HCT116 (cell line): Measurements from ENCODE around the gene GATA3. TPM values are rescaled to one million over a fixed set of nuclear protein-coding genes. Genes with fewer than 3 reads are reported as not detected.

Experiments
- ATAC-seq: fragments of 200-7000 bp; cut with Tn5 transposase; 2 replicates; pipeline ENCODE4 v1.9.1; 2020; ENCODE audit warnings: mild to moderate bottlenecking, moderate library complexity
- BruUV-seq: library from RNA; stranded (reverse); fragments of 400-500 nt; replicated peaks from 2 replicates; lab custom pipeline; 2021; lab: Mats Ljungman, UMichigan
- CTCF ChIA-PET: fragments of 300-600 bp; sonication (Branson Sonifier 250); formaldehyde crosslinking; loops from one replicate; lab custom pipeline; 2021; ENCODE audit warnings: antibody characterized with exemption; lab: Charles Lee
- POLR2A ChIA-PET: fragments of 300-600, 350-600 bp; sonication (Branson Sonifier 250); formaldehyde crosslinking; loops from one replicate; lab custom pipeline; 2021; ENCODE audit warnings: antibody characterized with exemption; lab: Charles Lee
- RAD21 ChIA-PET, 2 experiments: fragments of 300-600 bp; sonication (Branson Sonifier 250); formaldehyde crosslinking; loops; one replicate each; lab custom pipeline; 2023; ENCODE audit warnings: low total read pairs in 2 of 2; ENCODE audit not compliant: uncharacterized antibody in 2 of 2, unreplicated experiment in 2 of 2, low non-redundant PET in 1 of 2; lab: Charles Lee
- DNase-seq: peaks from one replicate; pipeline ENCODE4 v3.0.0-alpha.2; 2010; ENCODE audit warnings: low read depth, low spot score
- H2AFZ ChIP-seq: fragments of 200-600 bp; shearing (Covaris generic), sonication (generic); 2 replicates; pipeline ENCODE4 v1.6.1; 2017; ENCODE audit warnings: low read depth, mixed run types, mixed read lengths, antibody characterized with exemption, low read length; ENCODE audit not compliant: poor library complexity, severe bottlenecking
- H3K27ac ChIP-seq: 2 replicates; pipeline ENCODE4 v1.5.1; 2012; ENCODE audit warnings: low read depth, low read length
- H3K27me3 ChIP-seq: fragments of 200-600 bp; sonication (generic); 2 replicates; pipeline ENCODE4 v1.6.1; 2016; ENCODE audit warnings: mixed run types, low read length, mixed read lengths; ENCODE audit not compliant: insufficient read depth
- H3K36me3 ChIP-seq, 2 experiments: fragments of 200-500 bp in 1 of 2; fragments of 200-600 bp in 1 of 2; sonication (Bioruptor generic) in 1 of 2; sonication (generic) in 1 of 2; 2 replicates each; pipeline versions ENCODE4 v1.5.1 to v1.6.1; 2014 to 2016; ENCODE audit warnings: low read length in 2 of 2, inconsistent platforms in 1 of 2, mixed read lengths in 1 of 2, mixed run types in 1 of 2; ENCODE audit not compliant: insufficient read depth in 2 of 2, control insufficient read depth in 1 of 2
- H3K4me1 ChIP-seq, 2 experiments: fragments of 200-600 bp in 1 of 2; sonication (generic) in 1 of 2; 2 replicates each; pipeline versions ENCODE4 v1.5.1 to v1.6.1; 2012 to 2017; ENCODE audit warnings: low read length in 2 of 2, inconsistent platforms in 1 of 2, mild to moderate bottlenecking in 1 of 2, mixed read lengths in 1 of 2, mixed run types in 1 of 2, moderate library complexity in 1 of 2; ENCODE audit not compliant: insufficient read depth in 2 of 2, control insufficient read depth in 1 of 2
- H3K4me2 ChIP-seq: fragments of 200-600 bp; sonication (generic); 2 replicates; pipeline ENCODE4 v1.6.1; 2017; ENCODE audit warnings: mixed run types, low read length, mixed read lengths
- H3K4me3 ChIP-seq, 2 experiments: fragments of 200-600 bp in 1 of 2; sonication (generic) in 1 of 2; replicated peaks in 1 of 2; 2 replicates each; pipeline ENCODE4 v1.5.1; 2011 to 2016; ENCODE audit warnings: low read length in 2 of 2, control low read depth in 1 of 2, low read depth in 1 of 2, mild to moderate bottlenecking in 1 of 2, mixed read lengths in 1 of 2, mixed run types in 1 of 2
- H3K79me2 ChIP-seq: fragments of 200-600 bp; sonication (generic); 2 replicates; pipeline ENCODE4 v1.6.1; 2017; ENCODE audit warnings: mild to moderate bottlenecking, mixed run types, low read length, moderate library complexity, mixed read lengths; ENCODE audit not compliant: insufficient read depth
- H3K9ac ChIP-seq: fragments of 200-600 bp; sonication (generic); 2 replicates; pipeline ENCODE4 v1.6.1; 2016; ENCODE audit warnings: low read length, mixed read lengths
- H3K9me2 ChIP-seq: fragments of 200-600 bp; sonication (generic), shearing (Covaris generic); 2 replicates; pipeline ENCODE4 v1.6.1; 2017; ENCODE audit warnings: mixed run types, mild to moderate bottlenecking, moderate library complexity; ENCODE audit not compliant: insufficient read depth
- H3K9me3 ChIP-seq, 2 experiments: fragments of 200-500 bp in 1 of 2; fragments of 200-600 bp in 1 of 2; sonication (Bioruptor generic) in 1 of 2; sonication (generic) in 1 of 2; 2 replicates each; pipeline ENCODE4 v1.6.1; 2014 to 2017; ENCODE audit warnings: low read length in 2 of 2, mixed read lengths in 2 of 2, inconsistent platforms in 1 of 2, low read depth in 1 of 2, mild to moderate bottlenecking in 1 of 2, mixed run types in 1 of 2, moderate library complexity in 1 of 2; ENCODE audit not compliant: control insufficient read depth in 1 of 2, insufficient read depth in 1 of 2
- H4K20me1 ChIP-seq: fragments of 200-600 bp; sonication (generic), shearing (Covaris generic); 2 replicates; pipeline ENCODE4 v1.6.1; 2017; ENCODE audit warnings: mixed run types, mild to moderate bottlenecking, moderate library complexity; ENCODE audit not compliant: insufficient read depth
- CEBPB ChIP-seq: IDR thresholded peaks from 2 replicates; pipeline ENCODE4 v1.6.1; 2012; ENCODE audit warnings: low read depth
- CTCF ChIP-seq, 3 experiments: fragments of 200-600 bp in 1 of 3; sonication (generic) in 1 of 3; IDR thresholded peaks in 2 of 3; conservative IDR thresholded peaks in 1 of 3; 2 replicates each; pipeline ENCODE4 v1.5.1; 2012 to 2017; ENCODE audit warnings: low read depth in 2 of 3, low read length in 2 of 3, antibody characterized with exemption in 1 of 3, borderline replicate concordance in 1 of 3, control low read depth in 1 of 3, mild to moderate bottlenecking in 1 of 3, mixed read lengths in 1 of 3, mixed run types in 1 of 3, moderate library complexity in 1 of 3; ENCODE audit not compliant: insufficient read depth in 1 of 3
- EZH2 ChIP-seq: fragments of 200-600 bp; sonication (generic); IDR thresholded peaks from 2 replicates; pipeline ENCODE4 v1.6.1; 2017; ENCODE audit warnings: antibody characterized with exemption, mixed run types
- EZH2phosphoT487 ChIP-seq: fragments of 200-600 bp; IDR thresholded peaks from 2 replicates; pipeline ENCODE4 v1.6.1; 2018; ENCODE audit warnings: antibody characterized with exemption, borderline replicate concordance
- POLR2A ChIP-seq: IDR thresholded peaks from 2 replicates; pipeline ENCODE4 v1.7.0; 2011; ENCODE audit warnings: borderline replicate concordance; ENCODE audit not compliant: insufficient read depth, insufficient read length; ENCODE audit errors: extremely low read depth
- POLR2AphosphoS5 ChIP-seq: IDR thresholded peaks from 2 replicates; pipeline ENCODE4 v1.6.1; 2011; ENCODE audit warnings: mild to moderate bottlenecking, low read depth, low read length, moderate library complexity
- SP1 ChIP-seq: IDR thresholded peaks from 2 replicates; pipeline ENCODE4 v1.6.1; 2012; ENCODE audit warnings: low read depth
- TCF7L2 ChIP-seq: IDR thresholded peaks from 2 replicates; pipeline ENCODE4 v1.7.0; 2011; ENCODE audit warnings: borderline replicate concordance, inconsistent platforms; ENCODE audit not compliant: insufficient read depth, insufficient read length; ENCODE audit errors: extremely low read depth
- ZBTB33 ChIP-seq: IDR thresholded peaks from 2 replicates; pipeline ENCODE4 v1.6.1; 2011; ENCODE audit warnings: mild to moderate bottlenecking, low read length, moderate library complexity; ENCODE audit not compliant: insufficient replicate concordance; ENCODE audit errors: extremely low read depth
- ZFX ChIP-seq: fragments of 450-650 bp; IDR thresholded peaks from 2 replicates; pipeline ENCODE4 v1.6.1; 2017
- ZNF274 ChIP-seq: fragments of 200-500 bp; sonication (Bioruptor generic); IDR thresholded peaks from 2 replicates; pipeline ENCODE4 v1.6.1; 2014; ENCODE audit warnings: mild to moderate bottlenecking, low read depth, low read length, inconsistent platforms
- intact Hi-C: fragments of 100-400 bp; cut with micrococcal nuclease; formaldehyde crosslinking; loops from 2 replicates; pipeline ENCODE4 v1.10.0; 2022
- total RNA-seq: library from RNA; stranded (reverse); gene quantifications from one replicate; pipeline ENCODE4 v1.2.1, GENCODE V29; 2021; ENCODE audit not compliant: unreplicated experiment

GATA3 gene
- total RNA-seq, 1 experiment from 2014 or later = 2.7 TPM

GRCh38 chr10:8052956-8053445 is 1.5 kb upstream of the GATA3 start:
- Histone ChIP-seq H3K4me3 (peak overlapping the region; percentile 11 to 62; a peak in 3 of 4 replicates), H3K4me1 (peaks cover 3 to 15% of the 10 kb centered on the region in 2 experiments; a peak in 3 of 4 replicates), H3K27me3 (no peaks in the 10 kb centered on the region), H2AFZ (peak overlapping the region; percentile 93), H3K36me3 (no peaks in the 10 kb centered on the region), H3K9me2 (no peaks in the 10 kb centered on the region), H3K9me3 (no peaks in the 10 kb centered on the region), H4K20me1 (no peaks in the 10 kb centered on the region), H3K27ac (no peak overlapping the region), H3K4me2 (peak overlapping the region; percentile 97), H3K79me2 (no peaks in the 10 kb centered on the region), H3K9ac (no peak overlapping the region)
- BruUV-seq = no TSS peak
- DNase-seq = no peak
- ATAC-seq = no peak
- CTCF ChIA-PET = no interaction called here
- intact Hi-C loops = no loop called here
- POLR2A ChIA-PET = no interaction called here
- TF ChIP-seq POLR2A (no peak), CEBPB (no peak), EZH2phosphoT487 (no peak), EZH2 (no peak), ZNF274 (no peak), ZFX (no peak), SP1 (no peak; the same call in 1 of the 2 replicates), POLR2AphosphoS5 (no peak), CTCF (IDR thresholded peaks at IDR 0.05 in 2 of 3, conservative IDR thresholded peaks at IDR 0.05 in 1 of 3; ENCODE audit: borderline replicate concordance in 1 of 3, insufficient read depth in 1 of 3, low read depth in 2 of 3, low read length in 2 of 3) (no peak; a peak in 1 of 6 replicates), TCF7L2 (no peak), ZBTB33 (no peak)
- RAD21 ChIA-PET = no interaction called here
